ENCODE results near the gene IL16.
A peak's percentile ranks its signal among the peaks of the same experiment; 100 is the strongest.

Gene IL16

DNA sequence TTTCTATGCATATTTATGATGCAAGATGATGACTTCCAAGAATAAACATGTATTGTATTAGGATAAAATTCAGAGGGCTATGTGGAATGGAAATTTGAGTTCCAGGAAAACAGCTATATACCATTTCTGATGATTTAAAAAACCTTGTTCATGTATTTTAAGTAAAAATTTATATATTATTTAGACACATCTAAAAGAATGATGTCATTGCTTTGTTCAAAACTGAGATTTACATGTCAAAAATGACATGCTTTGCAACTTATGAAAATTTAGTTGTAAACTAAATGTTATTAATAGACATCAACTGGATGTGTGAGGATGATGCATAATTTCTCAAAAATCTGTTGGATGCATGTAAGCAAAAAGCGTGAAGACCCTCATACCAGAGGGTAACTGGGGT is 125.0 kb downstream of the IL16 start:
- no peaks in the 10 kb centered on the region for H3K36me3 ChIP-seq (ENCODE audit: low read length)
- no peaks in the 10 kb centered on the region for H3K79me2 ChIP-seq (ENCODE audit: insufficient read depth, low read length)
- H2AFZ ChIP-seq (ENCODE audit: low read depth, low read length, severe bottlenecking): no peak overlapping the region
- no peak overlapping the region for H3K4me2 ChIP-seq (ENCODE audit: low read depth, low read length, poor library complexity, severe bottlenecking)
- H3F3A ChIP-seq (ENCODE audit: insufficient read depth): no peaks in the 10 kb centered on the region
- H3K27ac ChIP-seq (ENCODE audit: low read depth, low read length): no peak overlapping the region
- H3K9me2 ChIP-seq (replicated peaks; ENCODE audit: insufficient read depth, low read length): no peaks in the 10 kb centered on the region
- H4K20me1 ChIP-seq (ENCODE audit: low read depth, low read length): no peaks in the 10 kb centered on the region
- H3K9me3 ChIP-seq (ENCODE audit: insufficient read depth, low read length): no peaks in the 10 kb centered on the region
- no peak overlapping the region for H3K4me3 ChIP-seq (ENCODE audit: insufficient read depth, low read length, poor library complexity, severe bottlenecking)
- no peaks in the 10 kb centered on the region for H3K27me3 ChIP-seq (ENCODE audit: low read length)
- TF ChIP-seq, protein P1, sequence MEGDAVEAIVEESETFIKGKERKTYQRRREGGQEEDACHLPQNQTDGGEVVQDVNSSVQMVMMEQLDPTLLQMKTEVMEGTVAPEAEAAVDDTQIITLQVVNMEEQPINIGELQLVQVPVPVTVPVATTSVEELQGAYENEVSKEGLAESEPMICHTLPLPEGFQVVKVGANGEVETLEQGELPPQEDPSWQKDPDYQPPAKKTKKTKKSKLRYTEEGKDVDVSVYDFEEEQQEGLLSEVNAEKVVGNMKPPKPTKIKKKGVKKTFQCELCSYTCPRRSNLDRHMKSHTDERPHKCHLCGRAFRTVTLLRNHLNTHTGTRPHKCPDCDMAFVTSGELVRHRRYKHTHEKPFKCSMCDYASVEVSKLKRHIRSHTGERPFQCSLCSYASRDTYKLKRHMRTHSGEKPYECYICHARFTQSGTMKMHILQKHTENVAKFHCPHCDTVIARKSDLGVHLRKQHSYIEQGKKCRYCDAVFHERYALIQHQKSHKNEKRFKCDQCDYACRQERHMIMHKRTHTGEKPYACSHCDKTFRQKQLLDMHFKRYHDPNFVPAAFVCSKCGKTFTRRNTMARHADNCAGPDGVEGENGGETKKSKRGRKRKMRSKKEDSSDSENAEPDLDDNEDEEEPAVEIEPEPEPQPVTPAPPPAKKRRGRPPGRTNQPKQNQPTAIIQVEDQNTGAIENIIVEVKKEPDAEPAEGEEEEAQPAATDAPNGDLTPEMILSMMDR (IDR thresholded peaks at IDR 0.05; ENCODE audit: insufficient read depth, low read length, poor library complexity, severe bottlenecking): no peak
- no peak for TF ChIP-seq EZH2phosphoT487 (conservative IDR thresholded peaks at IDR 0.05; ENCODE audit: low read length)
- no peak overlapping the region for H3K9ac ChIP-seq (ENCODE audit: low read length)

- H2AFZ ChIP-seq (ENCODE audit: low read depth, low read length, severe bottlenecking): no peak overlapping the region
- no peaks in the 10 kb centered on the region for H3K79me2 ChIP-seq (ENCODE audit: insufficient read depth, low read length)
- no peaks in the 10 kb centered on the region for H3K36me3 ChIP-seq (ENCODE audit: low read length)
- H3K4me2 ChIP-seq (ENCODE audit: low read depth, low read length, poor library complexity, severe bottlenecking): peak overlapping the region; percentile 88
- TF ChIP-seq, protein P1 (IDR thresholded peaks at IDR 0.05; ENCODE audit: insufficient read depth, low read length, poor library complexity, severe bottlenecking): no peak
- no peak for TF ChIP-seq EZH2phosphoT487 (conservative IDR thresholded peaks at IDR 0.05; ENCODE audit: low read length)
- H3F3A ChIP-seq (ENCODE audit: insufficient read depth): no peaks in the 10 kb centered on the region
- no peaks in the 10 kb centered on the region for H3K27me3 ChIP-seq (ENCODE audit: low read length)
- H3K9me3 ChIP-seq (ENCODE audit: insufficient read depth, low read length): no peaks in the 10 kb centered on the region
- no peak overlapping the region for H3K9ac ChIP-seq (ENCODE audit: low read length)
- no peaks in the 10 kb centered on the region for H4K20me1 ChIP-seq (ENCODE audit: low read depth, low read length)
- H3K9me2 ChIP-seq (replicated peaks; ENCODE audit: insufficient read depth, low read length): no peaks in the 10 kb centered on the region
- no peak overlapping the region for H3K27ac ChIP-seq (ENCODE audit: low read depth, low read length)
- H3K4me3 ChIP-seq (ENCODE audit: insufficient read depth, low read length, poor library complexity, severe bottlenecking): no peak overlapping the region
Measured at GRCh38 chr15:81322676-81323253, 126.1 kb downstream of the IL16 start.

GRCh38 chr15:81323559-81323943 is 126.9 kb downstream of the IL16 start:
- H3F3A ChIP-seq (ENCODE audit: insufficient read depth): no peaks in the 10 kb centered on the region
- peak overlapping the region; percentile 88 for H3K4me2 ChIP-seq (ENCODE audit: low read depth, low read length, poor library complexity, severe bottlenecking)
- no peak overlapping the region for H3K27ac ChIP-seq (ENCODE audit: low read depth, low read length)
- H2AFZ ChIP-seq (ENCODE audit: low read depth, low read length, severe bottlenecking): peak overlapping the region; percentile 97
- H4K20me1 ChIP-seq (ENCODE audit: low read depth, low read length): no peaks in the 10 kb centered on the region
- H3K79me2 ChIP-seq (ENCODE audit: insufficient read depth, low read length): no peaks in the 10 kb centered on the region
- peak overlapping the region; percentile 67 for H3K9ac ChIP-seq (ENCODE audit: low read length)
- H3K27me3 ChIP-seq (ENCODE audit: low read length): no peaks in the 10 kb centered on the region
- H3K4me3 ChIP-seq (ENCODE audit: insufficient read depth, low read length, poor library complexity, severe bottlenecking): peak overlapping the region; percentile 78
- H3K9me3 ChIP-seq (ENCODE audit: insufficient read depth, low read length): no peaks in the 10 kb centered on the region
- no peaks in the 10 kb centered on the region for H3K36me3 ChIP-seq (ENCODE audit: low read length)
- no peaks in the 10 kb centered on the region for H3K9me2 ChIP-seq (replicated peaks; ENCODE audit: insufficient read depth, low read length)
- no peak for TF ChIP-seq EZH2phosphoT487 (conservative IDR thresholded peaks at IDR 0.05; ENCODE audit: low read length)
- TF ChIP-seq, protein P1 (IDR thresholded peaks at IDR 0.05; ENCODE audit: insufficient read depth, low read length, poor library complexity, severe bottlenecking): no peak

Measured in SU-DHL-6 (cell line).